ENCODE measurements around the gene MBP.
"Not testable (repeated sequence)": the region's sequence is repeated elsewhere in the genome, so short reads cannot be mapped to it uniquely, and the experiment has no call there.

Gene MBP

DNA sequence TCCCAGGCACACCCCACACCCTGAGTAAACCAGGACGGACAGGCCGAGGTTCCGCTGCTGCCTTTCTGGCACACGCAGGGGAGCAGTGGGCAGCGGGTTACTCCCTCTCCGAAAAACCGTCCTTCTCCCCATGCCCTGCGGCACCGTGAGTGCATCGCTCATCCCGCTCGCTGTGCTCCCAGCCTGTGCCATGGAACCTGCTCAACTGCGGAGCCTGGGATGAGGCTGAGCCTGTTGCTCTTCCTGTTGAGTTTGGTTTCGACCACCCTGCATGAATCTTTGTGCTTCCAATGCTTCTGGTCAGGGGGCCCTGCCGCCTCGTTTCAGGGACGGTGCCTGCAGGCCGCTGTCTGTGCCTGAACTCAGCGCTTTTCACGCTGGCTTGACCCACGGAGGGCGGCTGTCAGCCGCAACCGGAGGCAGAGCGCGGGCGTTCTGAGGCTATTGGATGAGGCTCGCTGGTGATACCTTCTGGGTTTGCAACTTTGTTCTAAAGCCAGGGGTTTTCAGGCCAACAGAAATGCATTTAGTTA, 106.7 kb downstream of the MBP start:
- no peak for DNase-seq

DNA sequence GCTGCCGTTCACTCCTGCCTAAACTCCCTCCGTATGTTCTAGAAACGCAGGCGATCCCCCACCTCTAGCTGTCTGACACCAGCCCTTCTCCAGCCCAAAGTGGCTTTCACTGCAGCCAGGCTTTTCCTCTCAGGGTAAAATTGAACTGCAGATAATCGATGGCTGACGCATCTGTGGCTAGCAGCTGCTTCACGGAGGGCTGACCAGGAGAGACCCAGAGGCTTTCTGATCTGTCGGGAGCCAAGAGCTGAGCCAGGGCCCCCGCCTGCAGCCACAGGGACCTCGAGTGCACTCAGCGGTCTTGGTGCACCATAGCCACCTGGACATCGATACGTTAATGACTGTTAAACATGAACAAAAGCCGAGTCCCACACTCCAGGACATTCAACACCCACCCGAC, 107.5 kb downstream of the MBP start:
- DNase-seq, result no peak

DNA sequence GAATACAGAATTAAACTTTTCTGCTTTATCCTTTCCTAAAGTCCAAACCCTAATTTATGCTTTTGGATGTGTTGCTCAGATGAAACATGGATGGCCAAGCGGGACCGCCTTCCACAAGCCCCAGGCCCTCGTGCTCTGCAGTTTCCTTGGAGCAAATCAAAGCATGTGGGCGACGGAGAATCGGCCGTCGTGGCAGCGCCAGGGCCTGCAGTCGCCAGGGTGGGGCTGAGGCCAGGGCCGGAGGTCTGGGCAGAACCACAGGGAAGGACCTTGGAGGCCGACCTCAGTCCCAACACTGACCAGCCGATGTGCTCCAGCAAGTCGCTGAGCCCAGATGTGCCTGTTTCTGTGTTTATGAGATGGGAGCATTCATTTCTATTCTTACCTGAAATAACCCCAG, 108.1 kb downstream of the MBP start:
- no peak for DNase-seq

DNA sequence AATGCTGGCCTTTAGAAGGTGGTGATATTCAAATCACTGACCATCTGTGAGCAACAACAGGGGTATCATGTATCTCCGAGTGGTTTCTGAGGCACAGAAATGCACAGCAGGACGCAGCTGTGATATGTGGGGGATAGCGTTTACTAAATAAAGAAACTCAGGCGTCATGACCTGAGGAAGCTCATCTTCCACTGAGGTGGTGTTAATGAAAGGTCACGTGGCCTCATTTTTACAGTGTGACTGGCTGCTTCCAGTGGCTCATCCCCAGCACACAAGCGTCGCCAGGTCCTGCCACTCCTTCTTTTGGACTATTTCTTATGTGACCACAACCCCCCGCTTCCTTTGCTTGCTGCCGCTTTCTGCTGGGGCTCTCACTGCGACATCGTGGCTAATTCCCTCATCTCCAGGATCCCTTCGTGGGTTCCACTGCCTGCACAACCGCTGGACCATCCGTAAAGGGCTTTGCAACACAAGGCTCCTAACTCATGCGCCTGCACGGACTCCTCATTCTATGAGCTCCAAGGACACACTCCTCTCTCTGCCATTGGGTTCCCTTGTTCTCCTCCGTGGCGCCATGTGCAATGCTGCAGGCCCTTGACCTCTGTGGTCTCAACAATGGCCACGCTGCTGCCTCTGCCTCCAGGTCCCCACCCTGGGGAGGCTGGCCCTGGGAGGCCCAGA, 109.3 kb downstream of the MBP start:
- DNase-seq, result no peak

DNA sequence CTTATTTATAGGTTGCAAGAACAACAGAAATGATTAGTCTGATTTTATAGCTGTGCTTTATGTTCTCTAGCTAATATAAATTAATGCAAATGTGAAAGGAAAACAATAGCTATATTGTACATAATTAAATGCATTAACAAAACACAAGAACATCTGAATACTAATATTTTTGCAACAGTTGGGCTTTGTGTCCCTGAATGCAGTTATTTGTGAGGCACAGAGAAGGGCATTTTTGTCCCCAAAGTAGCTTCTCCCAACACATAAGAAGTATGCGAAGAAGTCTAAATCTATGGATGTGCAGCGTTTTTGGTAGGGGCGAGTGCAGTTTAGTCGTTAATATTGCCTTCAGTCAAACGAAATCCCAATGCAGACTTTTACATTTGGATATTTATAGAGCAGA, 110.0 kb downstream of the MBP start:
- DNase-seq, result peak in 2 of 51 donors; percentile 65 to 70

DNA sequence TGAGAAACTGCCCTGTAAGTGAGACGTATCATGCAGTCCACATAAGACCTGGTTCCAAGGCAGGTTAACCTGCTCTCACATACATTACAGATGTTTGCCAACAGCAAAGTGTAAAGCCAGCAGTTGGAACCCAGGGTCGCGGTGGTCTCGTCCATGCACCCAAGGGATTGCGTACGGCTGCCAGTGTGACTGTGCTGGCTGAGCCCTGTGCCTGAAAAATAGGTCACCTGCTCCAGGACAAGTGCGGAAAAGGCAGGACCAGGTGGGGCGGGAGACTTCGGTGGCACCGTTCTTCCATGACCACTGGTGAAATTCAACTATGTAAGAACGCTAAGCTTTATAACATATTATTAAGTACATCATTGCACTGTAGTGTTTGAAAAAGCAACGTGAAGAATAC, 110.5 kb downstream of the MBP start:
- DNase-seq, result peak in 1 of 51 donors; percentile 41

DNA sequence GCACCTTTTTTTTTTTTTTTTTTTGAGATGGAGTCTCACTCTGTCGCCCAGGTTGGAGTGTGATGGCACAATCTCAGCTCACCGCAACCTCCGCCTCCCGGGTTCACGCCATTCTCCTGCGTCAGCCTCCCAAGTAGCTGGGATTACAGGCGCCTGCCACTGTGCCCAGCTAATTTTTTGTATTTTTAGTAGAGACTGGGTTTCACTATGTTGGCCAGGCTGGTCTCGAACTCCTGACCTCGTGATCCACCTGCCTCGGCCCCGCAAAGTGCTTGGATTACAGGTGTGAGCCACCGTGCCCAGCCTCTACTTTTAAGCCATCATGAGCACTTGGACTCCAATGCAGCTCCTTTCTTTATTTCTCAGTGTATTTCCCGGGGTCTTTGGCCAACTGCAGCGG, 111.1 kb downstream of the MBP start:
- DNase-seq, result not testable (repeated sequence)

DNA sequence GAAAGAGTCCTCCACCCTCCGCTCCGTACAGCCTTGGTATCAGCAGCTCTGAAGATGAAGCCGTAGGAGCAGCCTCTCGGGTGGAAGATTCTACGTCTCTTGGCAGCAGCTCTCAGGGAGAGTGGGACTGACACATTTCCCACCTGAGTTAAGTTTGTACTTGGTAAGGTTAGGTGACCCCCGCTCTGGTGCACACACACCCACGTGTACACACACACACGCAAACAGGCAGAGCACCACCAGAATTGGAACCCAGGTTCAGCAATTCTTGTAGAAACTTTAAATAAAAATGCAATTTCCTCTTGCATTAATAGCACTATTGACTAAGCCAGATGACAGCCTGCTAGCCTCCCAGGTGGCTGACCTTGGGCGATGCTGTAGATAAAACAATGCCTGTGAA, 111.5 kb downstream of the MBP start:
- DNase-seq, result no peak

DNA sequence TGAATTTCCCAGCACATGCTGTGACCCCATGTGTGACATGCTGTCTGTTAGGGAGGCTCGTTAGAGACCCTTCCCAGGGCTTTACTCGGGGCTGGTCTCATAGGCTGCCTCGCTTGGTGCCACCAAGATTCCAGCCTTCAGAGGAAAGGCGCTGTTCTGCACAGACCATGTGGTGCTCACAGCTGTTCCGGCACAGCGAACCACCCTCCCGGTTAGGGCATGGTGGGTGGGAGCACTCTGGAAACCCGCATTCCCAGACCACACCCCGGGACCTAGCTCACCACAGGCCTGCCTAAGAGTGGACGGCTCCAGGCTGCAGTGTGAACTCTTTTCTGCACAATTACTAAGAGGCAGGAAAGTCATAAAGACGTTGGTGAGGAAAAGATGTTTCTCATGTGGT, 112.0 kb downstream of the MBP start:
- DNase-seq, result peak in 15 of 51 donors; percentile 38 to 62 (median 49)

DNA sequence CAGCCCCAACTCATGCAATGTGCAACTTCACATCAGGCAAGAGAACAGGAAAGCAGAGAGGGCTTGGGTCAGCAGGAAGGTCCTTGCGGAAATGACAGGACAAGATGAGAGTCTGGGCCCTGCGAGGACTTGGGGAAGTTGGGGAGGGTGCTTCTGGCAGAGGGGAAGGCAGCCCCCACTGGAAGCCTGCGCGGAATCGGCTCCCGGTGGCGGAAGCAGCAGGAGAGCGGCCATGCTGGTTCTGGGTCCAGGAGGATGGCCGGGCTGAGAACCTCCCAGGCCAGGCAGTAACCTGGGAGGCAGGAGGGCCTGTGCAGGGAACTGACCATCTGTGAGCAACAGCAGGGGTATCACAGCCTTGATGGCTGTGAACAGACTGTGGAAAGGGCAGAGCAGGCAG, 112.9 kb downstream of the MBP start:
- DNase-seq, result no peak

DNA sequence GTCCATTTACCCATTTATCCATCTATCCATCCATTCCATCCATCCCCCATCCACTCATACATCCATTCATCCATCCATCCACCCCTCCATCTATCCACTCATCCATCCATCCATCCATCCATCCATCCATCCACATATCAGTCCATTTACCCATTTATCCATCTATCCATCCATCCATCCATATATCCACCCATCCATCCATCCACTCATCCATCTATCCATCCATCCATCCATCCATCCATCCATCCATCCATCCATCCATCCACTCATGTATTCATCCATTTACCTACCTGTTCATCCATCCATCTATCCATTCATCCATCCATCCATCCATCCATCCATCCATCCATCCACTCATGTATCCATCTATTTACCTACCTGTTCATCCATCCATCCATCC, 113.9 kb downstream of the MBP start:
- DNase-seq, result not testable (repeated sequence)

DNA sequence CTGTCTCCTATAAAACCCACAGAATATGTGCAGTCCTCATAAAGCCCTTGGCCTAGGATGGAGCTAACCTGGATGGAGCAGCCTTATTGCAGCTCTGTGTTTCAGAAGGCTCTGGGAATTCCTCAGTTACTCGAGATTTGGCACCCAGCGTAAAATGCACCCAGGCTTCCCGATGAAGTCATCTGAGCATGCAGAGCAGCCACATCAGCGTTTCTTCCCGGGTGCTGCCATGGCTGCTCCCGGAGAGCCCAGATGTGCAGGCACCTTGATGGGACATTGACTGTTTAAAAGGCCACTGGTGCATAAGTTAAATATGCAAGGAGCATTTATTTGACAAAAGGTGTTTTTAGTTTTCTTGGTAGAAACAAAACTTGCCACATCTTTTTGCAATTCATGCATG, 115.2 kb downstream of the MBP start:
- DNase-seq, result no peak

DNA sequence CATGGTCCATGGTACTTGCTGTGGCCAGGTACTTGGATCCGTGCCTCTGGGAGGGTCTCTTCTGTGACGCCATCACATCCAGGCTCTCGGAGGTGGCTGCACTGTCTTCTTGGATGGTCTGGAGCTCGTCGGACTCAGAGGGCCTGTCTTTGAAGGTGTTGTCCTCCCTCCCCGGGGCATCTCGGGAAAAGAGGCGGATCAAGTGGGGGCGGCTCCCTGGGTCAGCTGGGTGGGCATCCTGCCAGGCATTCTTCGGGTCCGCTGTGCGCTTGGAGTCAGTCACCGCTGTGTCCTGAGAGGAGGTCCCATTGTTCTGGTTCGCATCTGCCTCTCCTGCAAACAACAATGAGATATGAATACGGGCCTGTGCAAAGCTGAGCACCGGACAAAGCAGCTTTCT, 115.6 kb downstream of the MBP start:
- peak; percentile 24 to 98 (median 86) for DNase-seq

DNA sequence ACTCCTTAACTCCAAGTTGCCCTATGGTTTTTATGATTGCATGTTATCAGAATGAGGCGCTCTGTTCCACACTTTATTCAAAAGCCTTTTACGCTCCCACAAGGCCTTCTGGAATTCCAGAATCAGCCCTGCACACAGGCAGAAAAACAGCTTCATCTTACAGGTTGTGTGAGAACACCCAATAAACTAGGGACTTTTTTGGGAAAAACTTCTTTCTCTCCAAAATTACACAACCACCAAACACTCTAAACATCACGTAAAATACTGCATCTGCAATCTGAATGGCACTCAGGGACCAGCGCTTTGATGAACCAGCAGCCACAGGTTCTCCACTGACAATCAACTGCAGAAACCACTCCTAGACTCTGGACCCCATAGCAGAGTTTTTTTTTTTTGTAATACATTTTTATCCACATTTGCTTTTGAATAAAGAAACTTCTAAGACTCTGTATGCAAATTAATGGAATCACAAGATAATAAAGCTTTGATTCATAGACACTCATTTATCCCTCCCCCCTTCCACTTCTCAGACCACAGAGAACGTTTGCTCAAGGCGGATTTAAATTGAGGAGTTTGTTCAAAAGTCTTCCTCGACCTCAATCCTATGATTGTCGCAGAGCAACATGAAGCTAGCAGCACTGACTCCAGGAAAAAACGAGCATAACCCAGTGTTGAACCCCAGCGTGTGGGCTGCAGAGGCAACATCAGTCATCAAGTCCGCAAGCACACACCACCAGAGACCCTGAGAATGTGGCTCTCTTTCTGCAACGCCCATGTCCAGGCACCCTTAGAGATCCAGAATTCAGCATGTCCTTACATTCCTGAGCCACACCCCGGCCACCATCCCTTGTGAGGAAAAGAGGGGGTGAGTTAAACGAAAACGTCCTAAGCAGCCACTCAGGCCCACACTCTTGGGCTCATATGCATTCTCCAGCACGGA, 116.5 kb downstream of the MBP start:
- DNase-seq, result peak in 1 of 51 donors; percentile 40

DNA sequence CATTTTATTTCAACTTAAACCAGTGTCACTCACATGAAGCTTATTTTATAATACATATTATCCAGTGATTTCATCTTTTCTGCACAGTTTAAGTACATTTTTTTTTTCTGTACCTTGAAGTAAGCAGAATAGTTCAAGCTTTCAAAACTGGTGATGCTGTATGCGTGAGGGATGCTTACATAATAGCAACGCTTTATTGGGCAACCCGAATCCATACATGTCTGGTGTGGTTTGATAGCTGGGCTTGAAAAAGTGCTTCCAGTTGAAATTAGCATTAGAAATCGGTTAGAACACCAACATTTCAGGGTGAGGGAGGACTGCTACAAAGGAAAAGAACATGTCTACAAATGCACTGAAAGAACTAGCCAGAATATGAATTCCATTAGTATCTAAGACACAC, 117.4 kb downstream of the MBP start:
- peak in 1 of 51 donors; percentile 32 for DNase-seq

DNA sequence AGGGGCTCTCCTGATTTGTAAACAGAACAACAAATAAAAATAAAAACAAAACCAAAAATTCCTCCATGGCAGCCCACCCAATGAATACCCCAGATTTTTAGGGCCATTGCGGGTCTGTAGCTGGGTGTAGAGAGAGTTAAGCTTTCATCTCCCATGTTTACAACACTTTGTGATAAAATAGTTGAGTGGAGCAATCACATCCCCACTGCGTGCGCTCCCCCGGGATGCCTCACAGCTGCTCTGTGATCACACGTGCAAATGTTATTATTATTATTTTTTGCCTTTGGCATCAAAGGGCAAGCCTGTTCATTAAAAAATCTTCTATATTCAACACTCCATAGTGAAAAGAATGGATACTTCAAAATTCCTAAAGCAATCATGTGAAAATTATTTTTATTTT, 118.0 kb downstream of the MBP start:
- DNase-seq, result no peak

DNA sequence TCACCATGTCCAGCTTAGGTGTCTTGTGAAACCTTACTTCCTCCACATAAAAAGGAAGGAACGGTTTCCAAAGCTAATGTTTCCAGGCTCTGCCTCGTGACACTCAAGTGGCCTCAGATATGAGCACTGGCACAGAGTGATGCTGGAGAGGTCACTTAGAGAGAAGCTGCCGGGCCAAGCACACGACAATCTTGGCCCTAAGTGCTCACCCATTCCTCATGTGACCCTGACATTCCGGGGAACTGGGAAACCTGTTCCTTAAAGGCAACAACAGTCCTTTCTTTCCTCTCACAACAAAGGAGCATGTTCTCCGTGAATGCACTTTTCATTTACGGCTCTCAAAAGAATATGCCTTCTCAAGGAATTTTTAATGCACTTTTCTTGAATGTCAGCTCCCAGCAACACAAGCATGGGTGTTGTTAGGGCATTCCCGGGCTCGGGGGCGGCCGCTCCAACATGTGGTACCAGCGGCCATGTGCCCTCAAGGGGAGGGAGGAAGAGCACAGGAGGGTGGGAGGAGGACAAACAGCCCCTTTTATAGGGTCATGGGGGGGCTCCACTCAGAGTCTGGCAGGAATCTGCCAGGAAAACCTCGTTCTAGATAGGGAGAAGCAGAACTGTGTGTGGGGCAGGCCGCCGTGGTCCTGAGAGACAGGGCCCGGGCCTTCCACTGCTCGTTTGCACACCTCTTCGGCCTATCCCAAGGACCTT, 118.6 kb downstream of the MBP start:
- DNase-seq, result peak in 20 of 51 donors; percentile 23 to 81 (median 52)

DNA sequence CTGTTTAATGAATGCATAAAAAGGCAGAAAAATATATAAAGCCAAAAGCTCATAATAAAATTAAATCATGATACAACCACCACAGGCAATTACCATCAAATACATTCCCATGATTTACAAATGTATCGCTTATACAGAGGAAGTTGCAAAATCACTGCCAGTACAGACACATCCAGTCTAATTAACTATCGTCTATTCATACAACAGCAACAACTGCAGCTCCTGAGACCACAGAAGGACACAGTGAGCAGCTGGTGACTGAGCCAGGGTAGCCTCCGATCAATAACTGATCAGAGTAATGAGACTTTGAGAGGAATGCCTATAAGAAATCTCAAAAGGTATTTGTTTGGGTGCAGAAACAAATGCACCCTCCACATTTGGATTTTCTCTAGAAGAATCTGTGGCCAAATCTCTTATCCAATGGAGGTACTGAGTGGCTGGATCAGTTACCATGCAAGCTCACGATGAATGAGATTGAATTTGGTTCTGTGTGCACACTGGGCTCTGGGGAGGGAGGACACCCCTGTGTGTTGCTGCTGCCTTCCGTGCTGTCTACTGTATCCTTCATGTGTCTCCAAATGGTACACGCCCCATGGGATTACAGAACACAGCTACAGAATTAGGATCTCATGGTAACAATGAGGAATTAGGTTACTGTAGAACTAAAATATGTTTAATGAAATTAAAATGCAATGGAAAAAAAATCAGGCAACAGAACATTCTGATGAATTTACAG, 119.6 kb downstream of the MBP start:
- no peak for DNase-seq

DNA sequence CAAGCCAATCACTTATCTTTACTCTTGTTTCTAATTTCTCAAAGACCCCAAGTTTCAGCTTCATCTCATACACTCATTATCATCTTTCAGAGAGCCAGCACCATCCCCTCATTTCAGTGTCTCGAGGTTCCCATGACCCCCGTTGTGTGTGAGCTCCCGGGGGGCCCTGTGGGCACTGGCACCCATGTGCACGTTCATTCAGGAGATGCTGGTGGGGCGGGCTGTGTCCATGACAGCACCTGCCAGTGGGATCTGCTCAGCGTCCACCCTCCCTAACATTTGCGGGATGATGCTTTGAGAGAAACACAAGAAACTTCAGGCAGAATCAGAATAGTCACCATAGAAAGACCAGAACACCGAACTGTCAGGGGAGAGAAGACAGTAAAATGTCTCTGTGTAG, 120.5 kb downstream of the MBP start:
- no peak for DNase-seq

DNA sequence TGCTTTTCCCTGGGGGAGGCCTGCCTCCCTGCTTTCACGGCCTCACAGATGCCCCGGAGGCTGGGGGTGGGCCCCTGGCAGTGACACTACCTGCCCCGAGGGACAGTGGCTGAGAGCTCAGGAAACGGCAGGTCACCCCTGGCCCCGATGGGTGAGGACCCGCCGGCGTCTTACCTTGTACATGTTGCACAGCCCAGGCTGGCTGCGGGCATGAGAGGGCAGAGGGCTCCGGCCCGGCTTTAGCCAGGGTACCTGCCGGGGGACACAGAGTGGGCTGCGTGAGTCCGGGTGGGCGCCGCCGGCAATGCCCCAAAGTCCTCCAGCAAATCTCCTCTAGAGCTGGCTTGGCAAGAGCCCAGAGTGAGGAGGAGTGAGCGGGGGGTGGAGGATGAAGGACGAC, 122.9 kb downstream of the MBP start:
- no peak for DNase-seq
